ENCODE measurements around the gene HSF4.

HSF4 gene

GRCh38 chr16:67207249-67208091 is 42.9 kb downstream of the HSF4 start:
- no peak overlapping the region for H3K27ac ChIP-seq (ENCODE audit: extremely low read depth, low read depth, low read length)
- ChIA-PET CTCF (interaction anchor here (0.6 to 1.6 kb wide), 4 partner anchors 9 to 455 kb away, joined by 3 to 6 read pairs (median 4); partner anchors contain the start of gene ELMO3), POLR2A (interaction anchor here (0.9 to 3.2 kb wide), 6 partner anchors 9 to 39 kb away, joined by 4 to 11 read pairs (median 4); partner anchors contain the start of genes E2F4, ELMO3 and TMEM208)
- peaks cover 0 to 34% of the 10 kb centered on the region in 2 experiments; a peak in 1 of 3 replicates for H3K36me3 ChIP-seq (ENCODE audit: control insufficient read depth in 2 of 2, insufficient read depth in 1 of 2, low read length in 2 of 2)
- no peak overlapping the region for H3K4me3 ChIP-seq (ENCODE audit: low read depth, low read length)
- H3K9me3 ChIP-seq (ENCODE audit: control insufficient read depth, insufficient read depth, low read depth, low read length), result no peaks in the 10 kb centered on the region
- TF ChIP-seq SCRT2 (tag by site-specific recombination; IDR thresholded peaks at IDR 0.05), result 0 out of 2 replicates have a peak, but pooled peaks have one; percentile 34
- TF ChIP-seq GLIS1 (tag by site-specific recombination; IDR thresholded peaks at IDR 0.05), result peak; percentile 42; the same call in 1 of the 2 replicates
- TF ChIP-seq ZNF639 (tag by site-specific recombination; IDR thresholded peaks at IDR 0.05), result no peak
- no peaks in the 10 kb centered on the region for H3K4me1 ChIP-seq (ENCODE audit: control insufficient read depth, insufficient read depth, low read length)

- Histone ChIP-seq H3K4me1 (ENCODE audit: control insufficient read depth, insufficient read depth, low read length) (no peaks in the 10 kb centered on the region), H3K36me3 (ENCODE audit: control insufficient read depth in 2 of 2, insufficient read depth in 1 of 2, low read length in 2 of 2) (peaks cover 0 to 26% of the 10 kb centered on the region in 2 experiments; a peak in 1 of 3 replicates), H3K4me3 (ENCODE audit: low read depth, low read length) (no peak overlapping the region), H3K9me3 (ENCODE audit: control insufficient read depth, insufficient read depth, low read depth, low read length) (no peaks in the 10 kb centered on the region), H3K27ac (ENCODE audit: extremely low read depth, low read depth, low read length) (no peak overlapping the region)
- ChIA-PET POLR2A (interaction anchor here (0.7 to 3.2 kb wide), 7 partner anchors 10 to 38 kb away, joined by 3 to 11 read pairs (median 4); partner anchors contain the start of genes E2F4, ELMO3 and TMEM208), CTCF (interaction anchor here (1.4 to 1.6 kb wide), 2 partner anchors 10 to 11 kb away, joined by 3 to 6 read pairs; partner anchors contain the start of gene ELMO3)
- no peak for TF ChIP-seq ZBTB17 (tag by site-specific recombination; IDR thresholded peaks at IDR 0.05)
- TF ChIP-seq ZBTB49 (tag by site-specific recombination; IDR thresholded peaks at IDR 0.05; ENCODE audit: low read depth), result no peak
- no peak for TF ChIP-seq ZNF639 (tag by site-specific recombination; IDR thresholded peaks at IDR 0.05)
- TF ChIP-seq PRDM1 (tag by site-specific recombination; IDR thresholded peaks at IDR 0.05), result no peak
- no peak for TF ChIP-seq EGR2 (tag by site-specific recombination; IDR thresholded peaks at IDR 0.05; ENCODE audit: low read depth)
- no peak for TF ChIP-seq HOXD13 (CRISPR knock-in tag; IDR thresholded peaks at IDR 0.05; ENCODE audit: borderline replicate concordance)
- no peak for TF ChIP-seq GLIS2 (tag by site-specific recombination; IDR thresholded peaks at IDR 0.05)
- TF ChIP-seq ZNF221 (tag by site-specific recombination; IDR thresholded peaks at IDR 0.05; ENCODE audit: borderline replicate concordance), result no peak
- TF ChIP-seq ZNF138 (tag by site-specific recombination; IDR thresholded peaks at IDR 0.05; ENCODE audit: borderline replicate concordance), result no peak
- TF ChIP-seq PRDM10 (tag by site-specific recombination; IDR thresholded peaks at IDR 0.05), result no peak
- TF ChIP-seq ZNF501 (tag by site-specific recombination; IDR thresholded peaks at IDR 0.05), result no peak
- no peak for TF ChIP-seq ZFP41 (tag by site-specific recombination; IDR thresholded peaks at IDR 0.05; ENCODE audit: borderline replicate concordance)
- TF ChIP-seq ZNF112 (tag by site-specific recombination; IDR thresholded peaks at IDR 0.05), result no peak
Observed at GRCh38 chr16:67208154-67208896, 43.8 kb downstream of the HSF4 start.
